ENCODE measurements around the gene DAPK2. TPM values are rescaled to one million over a fixed set of nuclear protein-coding genes. Genes with fewer than 3 reads are reported as not detected.

DAPK2 gene
- total RNA-seq, 4 donors from 2014 or later, result 13.1 to 30.8 (median 26.4) TPM

DNA sequence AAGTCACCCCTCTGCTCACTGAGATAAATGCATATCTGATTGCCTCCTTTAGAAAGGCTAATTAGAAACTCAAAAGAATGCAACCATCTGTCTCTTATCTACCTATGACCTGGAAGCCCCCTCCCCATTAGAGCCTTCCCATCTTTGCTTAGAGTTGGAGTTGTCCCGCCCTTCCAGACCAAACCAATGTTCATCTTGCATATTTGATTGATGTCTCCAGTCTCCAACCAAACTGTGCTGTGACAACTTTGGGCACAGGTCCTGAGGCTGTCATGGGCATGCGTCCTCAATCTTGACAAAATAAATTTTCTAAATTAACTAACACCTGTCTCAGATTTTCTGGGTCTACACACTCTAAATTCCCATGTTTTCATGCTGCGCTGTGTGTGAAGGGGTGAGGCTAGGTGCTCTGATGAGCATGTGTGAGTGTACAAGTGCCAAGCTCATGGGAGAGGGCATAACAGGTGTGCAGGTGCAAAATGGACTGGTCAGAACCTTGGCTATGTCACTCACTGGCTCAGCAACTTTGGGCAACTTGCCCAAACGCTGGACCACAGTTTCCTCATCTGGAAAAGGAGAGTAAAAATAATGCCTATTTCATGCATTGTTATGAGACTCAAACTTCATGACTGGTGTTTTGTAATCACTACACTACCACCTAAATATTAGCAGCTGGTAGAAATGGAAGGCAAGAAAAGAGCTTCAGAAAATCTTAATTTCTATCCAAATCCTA is 7.2 kb downstream of the DAPK2 start:
- Histone ChIP-seq H3K36me3 (peaks cover 18% of the 10 kb centered on the region), H3K27me3 (no peaks in the 10 kb centered on the region), H3K27ac (no peak overlapping the region), H3K4me1 (peaks cover 3% of the 10 kb centered on the region), H3K9me3 (no peaks in the 10 kb centered on the region), H3K4me3 (no peak overlapping the region)
- 95% methylated on average over 4 of the region's 4 CpGs for WGBS
- TF ChIP-seq EP300 (IDR thresholded peaks at IDR 0.05) (no peak), POLR2AphosphoS5 (IDR thresholded peaks at IDR 0.05) (no peak), POLR2A (IDR thresholded peaks at IDR 0.05) (no peak)
- TF ChIP-seq, protein P1, sequence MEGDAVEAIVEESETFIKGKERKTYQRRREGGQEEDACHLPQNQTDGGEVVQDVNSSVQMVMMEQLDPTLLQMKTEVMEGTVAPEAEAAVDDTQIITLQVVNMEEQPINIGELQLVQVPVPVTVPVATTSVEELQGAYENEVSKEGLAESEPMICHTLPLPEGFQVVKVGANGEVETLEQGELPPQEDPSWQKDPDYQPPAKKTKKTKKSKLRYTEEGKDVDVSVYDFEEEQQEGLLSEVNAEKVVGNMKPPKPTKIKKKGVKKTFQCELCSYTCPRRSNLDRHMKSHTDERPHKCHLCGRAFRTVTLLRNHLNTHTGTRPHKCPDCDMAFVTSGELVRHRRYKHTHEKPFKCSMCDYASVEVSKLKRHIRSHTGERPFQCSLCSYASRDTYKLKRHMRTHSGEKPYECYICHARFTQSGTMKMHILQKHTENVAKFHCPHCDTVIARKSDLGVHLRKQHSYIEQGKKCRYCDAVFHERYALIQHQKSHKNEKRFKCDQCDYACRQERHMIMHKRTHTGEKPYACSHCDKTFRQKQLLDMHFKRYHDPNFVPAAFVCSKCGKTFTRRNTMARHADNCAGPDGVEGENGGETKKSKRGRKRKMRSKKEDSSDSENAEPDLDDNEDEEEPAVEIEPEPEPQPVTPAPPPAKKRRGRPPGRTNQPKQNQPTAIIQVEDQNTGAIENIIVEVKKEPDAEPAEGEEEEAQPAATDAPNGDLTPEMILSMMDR (IDR thresholded peaks at IDR 0.05), result no peak
- DNase-seq (ENCODE audit: low spot score in 2 of 2), result no peak

DNA sequence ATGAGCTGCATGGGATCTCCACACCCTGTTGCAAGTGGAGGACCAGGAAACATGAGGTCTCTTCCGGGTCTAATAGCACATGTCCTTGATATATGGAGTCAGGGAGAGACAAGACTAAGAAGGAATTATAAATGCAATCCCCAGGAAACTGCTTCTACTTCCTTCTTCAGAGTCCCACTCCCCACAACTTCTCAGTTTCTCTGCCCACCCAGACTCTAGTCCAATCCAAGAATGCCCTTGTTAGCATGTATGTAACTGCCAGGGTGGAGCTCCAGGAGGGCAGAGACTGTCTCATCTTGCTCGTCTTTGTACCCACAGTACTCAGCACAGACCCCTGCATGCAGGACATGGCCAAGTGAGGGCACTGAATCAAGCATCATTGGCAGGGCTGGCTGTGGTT is 8.3 kb downstream of the DAPK2 start:
- DNase-seq (ENCODE audit: low spot score in 2 of 2), result no peak
- TF ChIP-seq, protein P1 (IDR thresholded peaks at IDR 0.05), result no peak
- no peak for TF ChIP-seq POLR2A (IDR thresholded peaks at IDR 0.05)
- TF ChIP-seq POLR2AphosphoS5 (IDR thresholded peaks at IDR 0.05), result no peak
- H3K4me1 ChIP-seq, result peaks cover 3% of the 10 kb centered on the region

GRCh38 chr15:64037116-64037515 is 9.2 kb downstream of the DAPK2 start:
- WGBS, result 84% methylated on average over 3 of the region's 3 CpGs
- Histone ChIP-seq H3K4me1 (no peaks in the 10 kb centered on the region), H3K36me3 (peaks cover 18% of the 10 kb centered on the region), H3K27me3 (no peaks in the 10 kb centered on the region), H3K9me3 (no peaks in the 10 kb centered on the region), H3K27ac (no peak overlapping the region), H3K4me3 (no peak overlapping the region)
- no peak for DNase-seq (ENCODE audit: low spot score in 2 of 2)
- TF ChIP-seq POLR2A (IDR thresholded peaks at IDR 0.05) (no peak), POLR2AphosphoS5 (IDR thresholded peaks at IDR 0.05) (no peak), EP300 (IDR thresholded peaks at IDR 0.05) (no peak)
- TF ChIP-seq, protein P1 (IDR thresholded peaks at IDR 0.05), result no peak

More for the DNA sequence above, 8.3 kb downstream of the DAPK2 start:
- Histone ChIP-seq H3K27ac (no peak overlapping the region), H3K27me3 (no peaks in the 10 kb centered on the region), H3K4me3 (no peak overlapping the region), H3K9me3 (no peaks in the 10 kb centered on the region), H3K36me3 (peaks cover 18% of the 10 kb centered on the region)
- WGBS, result 42% methylated on average over 2 of the region's 2 CpGs

DNA sequence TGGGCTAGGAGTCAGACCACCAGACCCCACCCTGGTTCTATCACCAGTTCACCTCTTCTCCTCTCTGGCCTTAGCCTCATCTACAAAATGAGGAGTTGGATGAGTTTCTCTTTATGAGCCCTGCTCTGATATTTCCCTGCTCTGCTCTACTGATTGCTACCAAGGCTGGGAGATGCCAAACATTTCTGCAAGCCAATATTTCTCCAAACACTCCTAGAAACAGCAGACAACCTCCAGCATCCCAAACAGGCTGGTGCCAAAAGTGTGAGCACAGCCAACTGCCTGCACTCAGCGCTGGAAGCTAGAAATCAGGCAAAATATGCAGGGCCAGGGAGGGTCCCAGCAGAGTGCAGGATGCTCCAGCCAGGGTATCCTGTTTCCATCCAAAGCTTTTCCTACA is 10.8 kb downstream of the DAPK2 start:
- Histone ChIP-seq H3K9me3 (no peaks in the 10 kb centered on the region), H3K27ac (no peak overlapping the region), H3K4me3 (no peak overlapping the region), H3K27me3 (no peaks in the 10 kb centered on the region), H3K4me1 (no peaks in the 10 kb centered on the region), H3K36me3 (peaks cover 18% of the 10 kb centered on the region)
- no peak for DNase-seq (ENCODE audit: low spot score in 2 of 2)
- 64% methylated on average over 1 of the region's 1 CpG for WGBS
- TF ChIP-seq POLR2AphosphoS5 (IDR thresholded peaks at IDR 0.05), result no peak

DNA sequence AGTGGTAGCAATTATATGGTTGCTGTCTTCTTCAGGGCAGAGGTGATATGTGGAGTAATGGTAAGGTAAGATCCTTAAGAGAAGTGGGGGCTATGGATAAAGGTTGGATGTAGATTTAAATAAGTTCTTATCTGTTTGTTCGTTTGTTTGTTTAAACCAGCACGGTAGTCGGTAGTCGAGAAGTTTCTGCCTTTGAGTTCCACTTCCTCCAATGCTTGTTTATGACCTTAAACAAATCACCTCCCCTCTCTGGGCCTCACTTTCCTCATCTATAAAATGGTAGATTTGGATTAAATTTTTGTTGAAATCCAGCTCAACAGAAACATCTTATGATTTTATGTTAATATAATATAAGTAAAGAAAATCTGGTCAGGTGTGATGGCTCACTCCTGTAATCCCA is 11.8 kb downstream of the DAPK2 start:
- TF ChIP-seq, protein P1 (IDR thresholded peaks at IDR 0.05), result no peak
- TF ChIP-seq POLR2AphosphoS5 (IDR thresholded peaks at IDR 0.05) (no peak), EP300 (IDR thresholded peaks at IDR 0.05) (no peak), POLR2A (IDR thresholded peaks at IDR 0.05) (no peak)
- H3K36me3 ChIP-seq, result peaks cover 18% of the 10 kb centered on the region
- no peaks in the 10 kb centered on the region for H3K9me3 ChIP-seq
- no peak overlapping the region for H3K27ac ChIP-seq
- DNase-seq (ENCODE audit: low spot score in 2 of 2), result no peak
- WGBS, result 51% methylated on average over 4 of the region's 4 CpGs
- no peaks in the 10 kb centered on the region for H3K4me1 ChIP-seq
- H3K4me3 ChIP-seq, result no peak overlapping the region
- no peaks in the 10 kb centered on the region for H3K27me3 ChIP-seq
